Choroid plexus epithelial cell (primary cell): ENCODE data around the gene TSHR.

Experiments used
- DNase-seq: peaks from one replicate; pipeline ENCODE4 v3.0.0-alpha.2; 2010; ENCODE audit warnings: low read depth
- H3K4me3 ChIP-seq: 2 replicates; pipeline ENCODE4 v1.5.1; 2011; ENCODE audit warnings: low read depth, mild to moderate bottlenecking, control low read depth, low read length, moderate library complexity
- TF ChIP-seq, protein P1 (sequence below): conservative IDR thresholded peaks from 2 replicates; pipeline ENCODE4 v1.5.1; 2011; ENCODE audit warnings: low read depth, mild to moderate bottlenecking, control low read depth, inconsistent platforms, low read length, moderate library complexity

TSHR gene

DNA sequence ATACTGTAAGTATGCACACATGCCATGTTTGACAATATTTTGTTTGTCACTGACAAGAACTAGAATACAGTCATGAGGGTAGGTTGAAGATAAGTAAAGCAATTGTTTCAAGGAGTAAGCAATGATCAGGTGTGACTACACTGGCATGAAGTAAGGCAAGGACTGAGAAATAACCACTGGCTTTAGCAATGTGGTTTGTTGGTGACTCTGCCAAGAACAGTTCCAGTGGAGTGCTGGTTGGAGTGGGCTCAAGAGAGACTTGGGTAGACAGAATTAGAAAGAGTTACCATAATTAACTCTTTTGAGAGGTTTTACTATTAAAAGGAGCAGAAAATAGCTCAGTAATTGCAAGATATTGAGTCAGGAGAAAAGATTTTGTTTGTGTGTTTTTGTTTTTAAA, 135.7 kb downstream of the TSHR start:
- H3K4me3 ChIP-seq, result no peak overlapping the region
- no peak for DNase-seq
- TF ChIP-seq, protein P1, sequence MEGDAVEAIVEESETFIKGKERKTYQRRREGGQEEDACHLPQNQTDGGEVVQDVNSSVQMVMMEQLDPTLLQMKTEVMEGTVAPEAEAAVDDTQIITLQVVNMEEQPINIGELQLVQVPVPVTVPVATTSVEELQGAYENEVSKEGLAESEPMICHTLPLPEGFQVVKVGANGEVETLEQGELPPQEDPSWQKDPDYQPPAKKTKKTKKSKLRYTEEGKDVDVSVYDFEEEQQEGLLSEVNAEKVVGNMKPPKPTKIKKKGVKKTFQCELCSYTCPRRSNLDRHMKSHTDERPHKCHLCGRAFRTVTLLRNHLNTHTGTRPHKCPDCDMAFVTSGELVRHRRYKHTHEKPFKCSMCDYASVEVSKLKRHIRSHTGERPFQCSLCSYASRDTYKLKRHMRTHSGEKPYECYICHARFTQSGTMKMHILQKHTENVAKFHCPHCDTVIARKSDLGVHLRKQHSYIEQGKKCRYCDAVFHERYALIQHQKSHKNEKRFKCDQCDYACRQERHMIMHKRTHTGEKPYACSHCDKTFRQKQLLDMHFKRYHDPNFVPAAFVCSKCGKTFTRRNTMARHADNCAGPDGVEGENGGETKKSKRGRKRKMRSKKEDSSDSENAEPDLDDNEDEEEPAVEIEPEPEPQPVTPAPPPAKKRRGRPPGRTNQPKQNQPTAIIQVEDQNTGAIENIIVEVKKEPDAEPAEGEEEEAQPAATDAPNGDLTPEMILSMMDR, result no peak

DNA sequence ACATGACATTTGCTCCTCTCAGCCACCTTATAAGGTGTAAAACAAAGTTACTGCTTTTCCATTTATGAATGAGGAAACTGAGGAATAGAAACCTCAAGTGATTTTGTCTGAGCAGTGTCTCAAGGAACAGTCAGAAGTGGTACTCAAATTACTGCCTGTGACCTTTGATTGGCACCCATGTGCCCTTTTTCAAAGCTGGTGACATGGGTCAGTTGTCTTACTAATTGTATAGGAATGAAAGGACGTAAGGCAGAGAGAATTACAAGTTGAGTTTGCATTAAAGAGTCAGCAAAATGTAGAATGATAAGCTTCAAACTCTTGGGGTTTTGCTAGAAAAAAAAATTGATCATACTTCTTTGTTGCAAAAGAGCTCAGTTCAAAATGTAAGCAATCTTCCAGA, 136.2 kb downstream of the TSHR start:
- TF ChIP-seq, protein P1, result no peak
- no peak for DNase-seq
- no peak overlapping the region for H3K4me3 ChIP-seq

DNA sequence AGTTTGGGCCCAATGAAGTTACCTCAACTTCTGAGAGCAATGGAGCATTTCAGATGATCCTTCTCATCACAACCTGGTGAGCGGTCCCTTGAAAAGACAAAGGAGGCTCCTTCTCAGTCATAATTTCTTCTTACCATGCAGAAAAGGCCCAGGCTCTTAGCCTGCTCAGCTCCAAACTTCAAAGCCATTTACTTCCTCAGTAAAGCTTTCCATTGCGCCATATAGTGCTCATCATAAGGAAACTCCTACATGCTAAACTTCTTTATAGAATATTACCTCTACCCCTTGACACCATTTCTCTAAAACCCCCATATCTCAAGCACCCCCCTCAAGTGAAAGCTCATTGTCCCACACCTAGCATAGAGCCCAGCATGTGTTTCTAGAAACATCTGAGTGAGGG, 138.2 kb downstream of the TSHR start:
- TF ChIP-seq, protein P1, result no peak
- DNase-seq, result no peak

DNA sequence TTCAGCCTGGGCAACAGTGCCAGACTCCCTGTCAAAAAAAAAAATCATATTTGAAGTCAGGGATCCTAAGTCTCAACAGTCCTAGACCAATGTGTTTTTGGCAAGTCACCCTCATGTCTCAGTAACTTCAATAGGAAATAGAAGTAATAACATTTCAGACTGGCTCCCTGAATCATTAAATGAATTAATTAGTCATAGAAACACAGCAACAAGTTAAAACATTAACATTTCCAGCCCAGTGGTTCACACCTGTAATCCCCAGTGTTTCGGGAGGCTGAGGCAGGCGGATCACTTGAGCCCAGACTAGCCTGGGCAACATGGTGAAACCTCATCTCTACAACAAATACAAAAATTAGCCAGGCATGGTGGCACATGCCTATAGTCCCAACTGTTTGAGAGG, 140.1 kb downstream of the TSHR start:
- TF ChIP-seq, protein P1, result no peak
- H3K4me3 ChIP-seq, result no peak overlapping the region
- no peak for DNase-seq

More for the DNA sequence above, 138.2 kb downstream of the TSHR start:
- no peak overlapping the region for H3K4me3 ChIP-seq

DNA sequence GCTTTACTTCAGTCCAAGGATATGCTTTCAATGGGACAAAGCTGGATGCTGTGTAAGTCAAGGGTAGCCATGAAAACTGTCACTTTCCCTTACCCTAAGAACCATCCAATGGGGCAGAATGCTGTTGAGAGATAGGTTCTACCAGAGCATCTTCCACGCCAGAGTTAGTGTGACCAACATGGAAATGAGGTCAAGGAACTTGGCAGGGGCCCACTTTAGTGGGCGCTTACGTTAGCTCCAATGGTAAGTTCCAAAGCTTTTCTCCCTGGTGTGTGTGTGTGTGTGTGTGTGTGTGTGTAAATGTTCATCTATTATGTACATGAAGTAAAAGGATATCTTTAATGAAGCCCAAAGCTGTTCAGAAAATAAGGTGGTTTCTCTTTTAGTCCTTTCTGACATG, 141.2 kb downstream of the TSHR start:
- no peak overlapping the region for H3K4me3 ChIP-seq
- no peak for DNase-seq
- TF ChIP-seq, protein P1, result no peak

DNA sequence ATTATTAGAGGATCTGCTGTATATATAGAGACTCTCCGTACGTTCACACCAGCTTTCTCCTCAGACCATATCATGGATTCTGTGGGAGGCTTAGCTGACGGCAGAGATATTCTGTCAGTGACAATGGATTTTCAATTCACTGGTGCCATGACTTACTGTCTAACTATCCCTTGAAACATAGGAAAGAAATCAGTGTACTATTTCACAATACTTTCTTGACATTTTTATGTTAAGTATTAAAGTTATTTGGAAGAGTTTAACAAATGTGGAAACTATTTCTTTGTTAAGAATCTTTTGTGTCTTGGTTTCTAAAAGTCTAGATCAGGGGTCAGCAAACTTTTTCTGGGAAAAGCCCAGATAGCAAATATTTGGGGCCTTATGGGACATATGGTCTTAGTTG, 146.8 kb downstream of the TSHR start:
- no peak overlapping the region for H3K4me3 ChIP-seq
- TF ChIP-seq, protein P1, result no peak
- DNase-seq, result no peak

DNA sequence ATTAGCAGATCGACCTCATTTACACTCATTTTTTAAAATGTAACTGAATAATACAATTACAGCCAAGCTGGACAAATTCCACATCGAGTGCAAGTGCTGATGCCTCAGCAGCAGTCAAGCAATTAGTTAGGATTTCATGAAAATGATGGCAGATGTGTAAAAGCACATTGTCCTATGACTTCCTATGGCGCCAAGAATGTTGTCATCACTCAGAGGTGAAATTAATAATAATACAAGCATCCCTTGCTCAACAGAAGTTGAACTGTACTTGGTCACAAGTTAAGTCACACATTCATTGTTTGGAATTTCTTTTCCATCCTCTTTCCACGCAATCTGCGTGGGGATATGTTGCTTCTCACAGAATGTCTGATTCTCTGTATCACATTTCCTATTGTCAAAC, 148.0 kb downstream of the TSHR start:
- no peak overlapping the region for H3K4me3 ChIP-seq
- no peak for DNase-seq
- TF ChIP-seq, protein P1, result no peak
